Peyer's patch (tissue), 4 donors: Measurements from ENCODE around the gene RPS3.

Experiments used
- CTCF ChIP-seq, 6 experiments: fragments of 450-650 bp in 4 of 6; fragments of 200-600 bp in 2 of 6; sonication (generic) in 1 of 6; IDR thresholded peaks; one replicate each; pipeline ENCODE4 v1.5.1; 2017 to 2019; ENCODE audit warnings: antibody characterized with exemption in 6 of 6, mild to moderate bottlenecking in 3 of 6, moderate library complexity in 1 of 6
- POLR2A ChIP-seq, 2 donors: fragments of 450-650 bp; IDR thresholded peaks; one replicate each; pipeline ENCODE4 v1.5.1; 2017; ENCODE audit warnings: antibody characterized with exemption in 2 of 2, mild to moderate bottlenecking in 2 of 2, moderate library complexity in 2 of 2

GRCh38 chr11:75449271-75449670, 50.0 kb downstream of the RPS3 start:
- TF ChIP-seq CTCF (IDR thresholded peaks at IDR 0.05) (no peak), POLR2A (IDR thresholded peaks at IDR 0.05) (no peak)
